ENCODE data around the gene ASB1. TPM values are rescaled to one million over a fixed set of nuclear protein-coding genes. Genes with fewer than 3 reads are reported as not detected.

ASB1 gene
- total and polyA plus RNA-seq, 2 donors (not counting 1 experiment from before 2014, with no cell fraction given) = 31.9 to 50.7 TPM

DNA sequence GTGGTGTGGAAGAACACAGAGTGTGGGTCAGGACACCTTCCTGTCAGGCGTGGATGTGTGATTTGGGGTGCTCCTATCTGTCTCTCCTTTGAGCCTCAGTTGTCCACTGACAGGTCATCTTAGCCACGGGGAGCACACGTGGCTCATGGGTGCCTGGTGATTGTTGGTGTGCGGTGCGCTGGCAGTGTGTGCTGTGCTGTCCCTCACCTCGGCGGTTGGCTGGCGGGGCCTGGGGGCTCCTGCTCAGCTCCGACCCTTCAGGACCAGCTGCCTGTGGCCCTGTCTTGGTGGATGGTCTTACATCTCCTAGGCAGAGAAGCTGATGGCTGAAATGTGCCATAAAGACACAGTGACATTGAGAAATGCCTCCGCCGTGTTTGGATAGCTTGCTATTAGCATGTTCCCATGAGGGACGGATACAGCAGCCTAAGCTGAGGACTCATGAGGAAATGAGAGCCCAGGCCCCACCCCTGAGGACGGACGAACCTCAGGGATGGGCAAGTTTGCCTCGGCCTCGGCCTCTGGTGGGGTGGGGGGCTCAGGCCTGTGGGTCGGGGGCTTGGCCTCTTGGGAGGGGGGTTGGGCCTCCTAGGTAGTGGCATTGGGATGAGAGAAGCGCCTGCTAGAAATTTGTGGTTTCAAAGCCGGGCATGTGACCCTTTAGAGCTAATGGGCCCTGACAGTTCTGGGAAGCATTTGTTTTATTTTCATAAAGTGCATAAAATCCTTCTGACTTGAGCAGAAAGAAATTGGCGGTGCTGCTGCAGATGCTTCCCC lies 20.3 kb upstream of the ASB1 start:
- ATAC-seq (ENCODE audit: low read depth) (no peak), DNase-seq (no peak)
- Histone ChIP-seq H3K79me2 (ENCODE audit: control insufficient read depth, insufficient read depth, low read length) (no peaks in the 10 kb centered on the region), H3K27me3 (replicated peaks in 1 of 4; ENCODE audit: control extremely low read depth in 1 of 4, control insufficient read depth in 3 of 4, insufficient read depth in 4 of 4, low read length in 3 of 4) (no peaks in the 10 kb centered on the region), H3K27ac (ENCODE audit: low read length in 2 of 2) (no peak overlapping the region), H3K36me3 (replicated peaks in 1 of 2; ENCODE audit: control extremely low read depth in 1 of 2, control insufficient read depth in 1 of 2, extremely low read depth in 1 of 2, insufficient read depth in 2 of 2, low read length in 1 of 2) (peaks cover 0 to 3% of the 10 kb centered on the region in 2 experiments), H3K4me2 (replicated peaks; ENCODE audit: low read depth, low read length, poor library complexity, severe bottlenecking) (no peak overlapping the region), H3K4me3 (ENCODE audit: control extremely low read depth in 1 of 5, extremely low read depth in 1 of 5, insufficient read depth in 1 of 5, low read depth in 2 of 5, low read length in 4 of 5) (no peak overlapping the region), H2AFZ (ENCODE audit: insufficient read depth, low read depth, low read length, poor library complexity, severe bottlenecking) (no peak overlapping the region), H3K4me1 (ENCODE audit: control insufficient read depth in 2 of 2, insufficient read depth in 2 of 2, low read length in 2 of 2) (no peaks in the 10 kb centered on the region), H3K9me3 (ENCODE audit: control extremely low read depth in 1 of 3, control insufficient read depth in 2 of 3, insufficient read depth in 1 of 3, low read length in 2 of 3) (no peaks in the 10 kb centered on the region), H4K20me1 (ENCODE audit: control insufficient read depth, insufficient read depth, low read length, poor library complexity, severe bottlenecking) (no peaks in the 10 kb centered on the region), H3K9ac (ENCODE audit: low read length) (no peak overlapping the region)
- Mint-ChIP-seq H3K27me3 (no peaks in the 10 kb centered on the region), H3K9me3 (ENCODE audit: insufficient read depth) (no peaks in the 10 kb centered on the region), H3K4me1 (no peaks in the 10 kb centered on the region), H3K27ac (no peak overlapping the region), H3K4me3 (no peak overlapping the region)
- ChIA-PET CTCF (no interaction called here), POLR2A (no interaction called here)
- WGBS (ENCODE audit: insufficient coverage) = 94% methylated on average over 17 of the region's 20 CpGs
- intact Hi-C loops (cut with micrococcal nuclease) = no loop called here
- TF ChIP-seq EZH2 (IDR thresholded peaks at IDR 0.05; ENCODE audit: borderline replicate concordance, insufficient read depth, low read depth, low read length, poor library complexity, severe bottlenecking) (no peak), CTCF (IDR thresholded peaks at IDR 0.05) (no peak)

DNA sequence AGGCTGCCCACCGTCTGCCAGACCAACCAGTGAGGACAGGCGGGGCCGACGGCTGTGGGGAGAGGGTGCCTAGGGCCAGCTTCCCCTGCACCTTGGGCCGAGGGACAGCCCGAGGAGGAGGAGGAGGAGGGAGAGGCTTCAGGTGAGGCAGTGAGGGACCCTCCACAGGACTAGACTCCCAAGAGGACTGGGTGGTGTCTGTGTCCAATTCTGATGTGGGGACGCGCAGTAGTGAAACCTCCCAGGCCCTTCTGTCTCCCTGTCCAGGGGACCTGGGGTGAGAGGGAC lies 19.8 kb upstream of the ASB1 start:
- no peaks in the 10 kb centered on the region for H3K9me3 ChIP-seq (ENCODE audit: control extremely low read depth in 1 of 3, control insufficient read depth in 2 of 3, insufficient read depth in 1 of 3, low read length in 2 of 3)
- H3K79me2 ChIP-seq (ENCODE audit: control insufficient read depth, insufficient read depth, low read length) = no peaks in the 10 kb centered on the region
- DNase-seq (no peak), ATAC-seq (ENCODE audit: low read depth) (no peak)
- no peak overlapping the region for H3K4me2 ChIP-seq (replicated peaks; ENCODE audit: low read depth, low read length, poor library complexity, severe bottlenecking)
- Mint-ChIP-seq H3K9me3 (ENCODE audit: insufficient read depth) (no peaks in the 10 kb centered on the region), H3K27ac (no peak overlapping the region), H3K27me3 (no peaks in the 10 kb centered on the region), H3K4me1 (no peaks in the 10 kb centered on the region), H3K4me3 (no peak overlapping the region)
- WGBS (ENCODE audit: insufficient coverage) = 88% methylated on average over 6 of the region's 8 CpGs
- intact Hi-C loops (cut with micrococcal nuclease) = no loop called here
- ChIA-PET CTCF (no interaction called here), POLR2A (no interaction called here)
- H4K20me1 ChIP-seq (ENCODE audit: control insufficient read depth, insufficient read depth, low read length, poor library complexity, severe bottlenecking) = no peaks in the 10 kb centered on the region
- no peak overlapping the region for H3K4me3 ChIP-seq (ENCODE audit: control extremely low read depth in 1 of 5, extremely low read depth in 1 of 5, insufficient read depth in 1 of 5, low read depth in 2 of 5, low read length in 4 of 5)
- H3K27ac ChIP-seq (ENCODE audit: low read length in 2 of 2) = no peak overlapping the region
- no peaks in the 10 kb centered on the region for H3K27me3 ChIP-seq (replicated peaks in 1 of 4; ENCODE audit: control extremely low read depth in 1 of 4, control insufficient read depth in 3 of 4, insufficient read depth in 4 of 4, low read length in 3 of 4)
- no peaks in the 10 kb centered on the region for H3K36me3 ChIP-seq (replicated peaks in 1 of 2; ENCODE audit: control extremely low read depth in 1 of 2, control insufficient read depth in 1 of 2, extremely low read depth in 1 of 2, insufficient read depth in 2 of 2, low read length in 1 of 2)
- no peaks in the 10 kb centered on the region for H3K4me1 ChIP-seq (ENCODE audit: control insufficient read depth in 2 of 2, insufficient read depth in 2 of 2, low read length in 2 of 2)
- H2AFZ ChIP-seq (ENCODE audit: insufficient read depth, low read depth, low read length, poor library complexity, severe bottlenecking) = no peak overlapping the region
- TF ChIP-seq CTCF (IDR thresholded peaks at IDR 0.05) (no peak), EZH2 (IDR thresholded peaks at IDR 0.05; ENCODE audit: borderline replicate concordance, insufficient read depth, low read depth, low read length, poor library complexity, severe bottlenecking) (no peak)
- H3K9ac ChIP-seq (ENCODE audit: low read length) = no peak overlapping the region

All from B cell (primary cell).